SW480 (cell line): Measurements from ENCODE around the gene RTF2.
A peak's percentile ranks its signal among the peaks of the same experiment; 100 is the strongest.

Experiments
- DNase-seq: peaks from one replicate; pipeline ENCODE4 v3.0.0-alpha.2; 2016; ENCODE audit warnings: low spot score

Gene RTF2

DNA sequence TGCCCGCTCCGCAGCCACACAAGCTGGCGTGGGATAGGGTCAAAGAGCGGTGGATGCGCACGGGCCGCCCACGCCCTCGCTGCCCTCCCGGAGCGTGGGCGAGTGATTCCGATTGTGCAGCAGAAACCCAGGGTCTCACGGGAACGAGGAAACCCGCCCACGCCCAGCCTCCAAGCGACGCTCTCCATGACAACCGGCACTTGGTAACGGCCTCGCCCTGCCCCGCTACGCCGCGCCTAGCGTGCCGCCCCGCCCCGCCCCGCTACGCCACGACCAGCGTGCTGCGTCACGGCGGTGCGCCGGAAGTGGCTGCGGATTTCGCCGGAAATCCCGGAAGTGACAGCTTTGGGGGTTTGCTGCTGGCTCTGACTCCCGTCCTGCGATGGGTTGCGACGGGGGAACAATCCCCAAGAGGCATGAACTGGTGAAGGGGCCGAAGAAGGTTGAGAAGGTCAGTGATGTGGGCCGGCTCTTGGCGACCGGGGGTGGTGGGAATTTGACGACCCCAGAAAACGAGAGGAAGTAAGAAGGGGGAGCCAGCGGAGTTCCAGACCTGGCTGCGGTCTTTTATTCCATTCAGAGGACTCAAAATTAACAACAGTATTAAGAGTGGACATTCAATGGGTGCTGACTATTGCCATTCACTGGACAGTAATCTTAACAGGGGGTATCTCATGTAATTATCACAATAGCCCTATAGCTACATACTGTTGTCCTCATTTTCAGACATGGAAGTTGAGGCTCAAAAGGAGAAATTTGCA lies at the start of gene RTF2:
Gene RTF2 (plus strand): TSS at position 312 of the 761 bp plus-strand sequence. CDS start 71 bp downstream, at position 383.
- peak; percentile 97 for DNase-seq

DNA sequence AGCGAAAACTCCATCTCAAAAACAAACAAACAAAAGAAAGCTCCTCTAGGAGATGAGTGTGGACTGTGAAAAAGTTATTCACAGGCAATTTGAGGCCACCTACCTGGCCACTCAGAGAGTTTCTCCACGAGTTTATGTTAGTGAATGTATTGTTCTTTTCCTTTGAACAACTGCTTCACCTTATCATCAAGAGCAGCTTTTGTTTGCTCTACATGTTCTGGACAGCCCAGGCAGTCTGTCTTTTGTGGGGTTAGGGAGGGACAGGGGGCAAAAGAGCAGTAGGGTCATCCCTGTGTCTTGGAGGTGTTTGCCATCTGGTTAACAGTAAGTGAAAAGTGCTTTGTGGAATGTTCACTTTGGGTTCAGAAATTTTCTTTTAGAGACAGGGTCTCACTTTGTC lies 48.4 kb upstream of the RTF2 start:
- no peak for DNase-seq

DNA sequence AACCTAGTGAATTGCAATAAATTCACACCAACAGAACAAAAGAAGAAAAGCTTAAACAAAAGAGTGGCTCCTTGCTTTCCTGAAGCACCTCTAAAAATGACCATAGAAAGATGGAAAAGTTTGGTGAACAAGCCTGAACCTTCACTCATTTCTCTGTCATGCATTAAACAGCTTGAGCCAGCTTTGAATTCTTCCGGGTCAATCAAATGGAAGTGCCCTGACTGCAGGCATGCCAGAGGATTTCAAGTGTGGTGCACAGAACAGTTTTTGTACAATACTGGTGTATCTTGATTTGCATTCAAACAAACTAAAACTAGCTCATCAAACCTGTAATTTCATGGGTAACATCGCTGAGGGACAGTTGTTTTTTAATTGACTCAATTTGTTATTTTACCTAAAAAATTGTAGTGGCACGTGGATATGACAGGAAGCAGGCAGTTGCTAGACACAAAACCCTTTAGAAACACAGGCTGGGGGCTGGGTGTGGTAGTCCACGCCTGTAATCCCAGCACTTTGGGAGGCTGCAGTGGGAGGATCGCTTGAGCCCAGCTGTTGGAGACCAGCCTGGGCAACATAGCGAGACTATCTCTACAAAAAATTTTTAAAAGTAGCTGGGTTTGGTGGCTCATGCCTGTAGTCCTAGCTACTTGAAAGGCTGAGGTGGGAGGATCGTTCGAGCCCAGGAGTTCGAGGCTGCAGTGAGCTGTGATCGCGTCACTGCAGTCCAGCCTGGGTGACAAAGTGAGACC lies 47.3 kb upstream of the RTF2 start:
- no peak for DNase-seq

GRCh38 chr20:56422076-56422823 lies 46.2 kb upstream of the RTF2 start:
- DNase-seq, result peak; percentile 96

- DNase-seq, result peak; percentile 70
Measured at GRCh38 chr20:56422824-56423189, 45.6 kb upstream of the RTF2 start.

- DNase-seq, result no peak
Measured at GRCh38 chr20:56423211-56423610, 45.2 kb upstream of the RTF2 start.

- DNase-seq, result no peak
Measured at GRCh38 chr20:56423886-56424285, 44.5 kb upstream of the RTF2 start.

DNA sequence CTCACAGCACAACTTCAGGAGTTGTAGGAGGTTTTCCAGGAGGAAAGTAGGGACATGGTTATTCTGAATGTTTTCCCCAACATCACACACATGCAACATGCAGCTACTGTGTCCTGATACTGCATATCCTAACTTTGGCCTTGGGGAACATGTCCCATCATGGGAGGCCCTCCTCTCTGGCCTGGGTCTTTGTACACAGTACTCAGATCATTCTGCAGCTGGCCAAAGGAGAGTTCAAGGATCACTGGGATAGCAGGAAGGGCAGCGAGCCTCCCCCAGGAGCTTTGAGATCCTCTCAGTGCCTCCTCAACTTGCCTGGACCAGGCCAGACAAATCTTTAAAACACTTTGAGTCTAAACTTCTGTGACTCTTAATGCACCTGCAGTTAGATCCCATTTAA lies 43.5 kb upstream of the RTF2 start:
- DNase-seq, result no peak

GRCh38 chr20:56426026-56426425 lies 42.4 kb upstream of the RTF2 start:
- no peak for DNase-seq

- DNase-seq, result no peak
Measured at GRCh38 chr20:56426926-56427325, 41.5 kb upstream of the RTF2 start.

DNA sequence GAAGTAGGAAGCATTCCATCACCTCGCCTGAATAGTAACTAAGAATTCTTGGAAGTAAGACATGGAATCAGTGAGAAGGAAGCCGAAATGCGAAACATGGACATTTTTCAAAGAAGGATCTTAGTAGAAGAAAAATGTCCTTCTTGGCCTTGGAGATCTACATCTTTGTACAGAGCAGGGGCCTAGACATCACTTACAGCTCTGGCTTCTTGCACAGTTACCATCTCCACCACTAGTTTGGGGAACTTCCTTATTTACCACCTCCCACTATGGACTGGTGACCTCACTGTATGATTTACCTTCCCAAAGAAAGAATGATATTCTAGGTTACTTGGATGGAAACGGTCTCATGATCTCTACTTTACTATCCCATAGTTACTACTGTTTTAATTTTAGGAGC lies 40.6 kb upstream of the RTF2 start:
- DNase-seq, result no peak

DNA sequence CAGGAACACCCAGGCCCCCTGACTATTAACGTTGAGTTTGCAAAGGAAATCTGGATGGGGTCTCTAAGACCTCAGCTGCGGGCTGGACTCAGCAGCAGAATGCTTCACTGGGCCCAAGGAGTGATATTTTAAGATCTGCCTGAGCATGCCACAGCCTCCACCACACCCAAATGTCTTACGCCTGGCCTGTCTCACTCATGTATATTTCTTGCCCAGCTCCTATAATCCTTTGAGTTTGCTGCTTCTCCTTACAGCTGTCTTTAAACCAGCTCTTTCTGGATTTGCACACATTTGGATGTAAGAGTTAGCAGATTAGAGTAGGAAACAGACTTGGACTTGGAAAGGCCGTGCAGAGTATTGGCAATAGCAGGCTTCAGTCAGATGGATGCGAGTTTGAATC lies 40.0 kb upstream of the RTF2 start:
- no peak for DNase-seq

GRCh38 chr20:56428881-56429280 lies 39.5 kb upstream of the RTF2 start:
- DNase-seq, result no peak

DNA sequence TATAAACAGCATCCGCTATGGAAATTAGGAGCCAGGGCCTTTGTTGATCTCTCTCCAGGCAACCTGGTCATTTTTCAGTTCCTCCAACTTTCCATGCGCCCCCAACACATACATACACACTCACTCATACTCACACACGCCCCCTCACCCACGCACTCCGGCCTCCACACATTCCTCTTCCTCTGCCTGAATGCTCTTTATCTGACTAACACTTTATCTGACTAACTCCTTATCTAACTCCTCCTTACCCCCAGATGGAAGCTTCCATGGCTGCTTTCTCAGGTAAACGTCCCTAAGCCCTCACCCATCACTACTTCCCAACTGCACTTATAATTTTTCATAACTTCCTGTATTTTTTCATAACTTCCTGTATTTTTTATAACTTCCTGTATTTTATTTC lies 38.9 kb upstream of the RTF2 start:
- DNase-seq, result peak; percentile 17

DNA sequence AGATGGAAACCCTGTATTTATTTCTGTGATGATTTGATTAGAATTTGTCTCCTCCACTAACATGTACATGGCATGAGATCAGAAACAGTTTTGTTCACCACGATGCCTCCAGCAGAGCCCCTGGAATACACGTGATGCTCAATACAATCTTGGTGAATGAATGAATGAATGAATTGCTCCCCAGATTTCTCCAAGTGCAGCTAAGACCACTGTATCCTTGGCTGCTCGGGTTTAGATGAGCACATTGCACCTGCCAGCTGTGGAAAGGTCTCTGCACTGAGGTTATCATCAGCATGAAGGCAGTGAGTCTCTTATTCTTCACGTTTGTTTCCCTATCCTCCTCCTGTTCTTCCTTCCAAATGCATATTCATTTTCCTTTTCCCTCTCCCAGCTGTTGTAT lies 38.5 kb upstream of the RTF2 start:
- DNase-seq, result no peak

DNA sequence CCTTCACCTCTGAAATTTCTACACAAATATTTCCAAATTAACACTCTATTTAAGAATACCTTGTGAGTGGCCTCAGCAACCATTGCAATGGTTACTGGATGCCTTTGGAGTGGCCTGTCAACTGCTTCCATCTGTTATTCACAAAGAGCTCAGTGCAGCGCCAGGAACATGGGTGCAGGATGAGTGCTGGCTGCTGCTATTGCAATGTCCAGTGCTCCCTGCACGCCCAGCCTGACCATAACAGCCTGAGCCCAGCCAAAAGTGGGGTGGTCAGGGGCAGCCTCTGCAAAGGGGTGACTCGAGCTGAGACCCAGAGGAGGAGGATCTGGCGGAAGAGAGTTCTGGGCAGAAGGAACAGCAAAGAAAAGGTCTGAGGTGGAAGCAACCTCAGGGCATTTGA lies 38.0 kb upstream of the RTF2 start:
- DNase-seq, result no peak

- DNase-seq, result no peak
Measured at GRCh38 chr20:56430957-56431356, 37.5 kb upstream of the RTF2 start.

DNA sequence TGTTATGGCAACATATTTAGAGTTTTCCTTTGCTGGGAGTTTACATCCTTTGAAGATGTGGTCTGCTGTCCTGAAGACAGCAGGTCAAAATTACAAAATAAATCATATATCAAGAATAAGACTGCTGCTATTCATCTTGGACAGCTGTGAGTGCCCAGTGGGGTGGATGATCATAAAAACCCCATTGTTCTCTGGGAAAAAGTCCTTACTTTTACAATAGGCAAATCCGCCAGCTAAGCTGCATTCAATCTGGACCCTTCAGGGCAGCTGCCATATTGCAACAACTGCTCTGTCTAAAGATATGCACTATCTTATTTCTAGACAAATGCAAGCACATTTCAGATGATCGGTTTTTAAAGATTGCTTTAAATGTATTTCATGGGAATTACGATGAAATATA lies 37.0 kb upstream of the RTF2 start:
- no peak for DNase-seq

- DNase-seq, result no peak
Measured at GRCh38 chr20:56433221-56433879, 35.1 kb upstream of the RTF2 start.

DNA sequence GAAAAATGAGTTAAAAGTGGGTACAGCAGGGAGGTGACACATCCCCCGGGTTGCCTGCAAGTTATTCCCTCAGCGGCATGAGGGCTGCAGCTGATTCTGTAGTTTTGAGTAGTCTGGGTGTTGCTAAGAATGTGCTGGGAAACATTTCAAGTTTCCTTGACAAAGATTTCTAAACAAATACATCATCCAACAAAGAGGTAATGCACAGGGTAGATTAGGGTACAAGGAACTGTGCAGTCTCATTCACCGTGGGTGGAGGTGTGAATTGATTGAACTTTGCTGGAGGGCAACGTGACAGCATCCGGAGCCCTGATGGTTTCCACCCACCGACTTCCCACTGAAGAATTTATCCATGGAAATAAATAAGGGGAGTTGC lies 34.6 kb upstream of the RTF2 start:
- no peak for DNase-seq

- no peak for DNase-seq
Measured at GRCh38 chr20:56437196-56437960, 31.0 kb upstream of the RTF2 start.

DNA sequence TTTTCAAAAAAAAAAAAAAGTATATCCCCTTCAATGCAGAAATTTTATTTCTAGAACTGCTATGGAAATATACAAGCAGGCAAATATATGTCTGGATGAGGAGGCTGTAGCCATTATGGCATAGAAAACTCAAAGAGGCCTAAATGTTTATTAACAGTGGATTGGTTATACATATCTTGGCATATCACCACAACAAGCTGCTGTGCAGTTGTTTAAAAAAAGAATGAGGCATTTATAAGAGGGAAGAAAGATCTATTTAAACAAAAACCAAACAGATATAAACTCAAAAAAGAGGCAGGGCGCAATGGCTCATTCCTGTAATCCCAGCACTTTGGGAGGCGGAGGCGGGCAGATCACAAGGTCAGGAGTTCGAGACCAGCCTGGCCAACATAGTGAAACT lies 30.1 kb upstream of the RTF2 start:
- DNase-seq, result no peak
